GM12878 (cell line): ENCODE data around the gene DOK1. TPM values are rescaled to one million over a fixed set of nuclear protein-coding genes. Genes with fewer than 3 reads are reported as not detected.

Source experiments
- BCL11A ChIP-seq: IDR thresholded peaks from 2 replicates; pipeline ENCODE4 v1.6.1; 2011; ENCODE audit warnings: low read depth, low read length
- CHD2 ChIP-seq: IDR thresholded peaks from 2 replicates; pipeline ENCODE4 v1.6.1; 2011; ENCODE audit warnings: low read depth, low read length, improper control_type of control experiment, borderline replicate concordance
- HDGF ChIP-seq: fragments of 450-650 bp; IDR thresholded peaks from 2 replicates; pipeline ENCODE4 v1.6.1; 2016; ENCODE audit warnings: antibody characterized with exemption
- IRF4 ChIP-seq: IDR thresholded peaks from 2 replicates; pipeline ENCODE4 v1.6.1; 2011; ENCODE audit warnings: low read depth, low read length
- KLF5 ChIP-seq: fragments of 450-650 bp; IDR thresholded peaks from 2 replicates; pipeline ENCODE4 v1.6.1; 2014; ENCODE audit warnings: mild to moderate bottlenecking; ENCODE audit not compliant: partially characterized antibody
- MYB ChIP-seq: fragments of 150-350 bp; IDR thresholded peaks from 2 replicates; pipeline ENCODE4 v1.6.1; 2014; ENCODE audit warnings: mild to moderate bottlenecking, low read depth, low read length, borderline replicate concordance
- NFIC ChIP-seq: IDR thresholded peaks from 2 replicates; pipeline ENCODE4 v1.6.1; 2012; ENCODE audit warnings: low read depth, mild to moderate bottlenecking, inconsistent platforms, low read length, moderate library complexity
- NRF1 ChIP-seq: conservative IDR thresholded peaks from 2 replicates; pipeline ENCODE4 v1.6.1; 2011; ENCODE audit warnings: mild to moderate bottlenecking, low read depth, low read length, improper control_type of control experiment
- PAX5 ChIP-seq: IDR thresholded peaks from 2 replicates; pipeline ENCODE4 v1.6.1; 2011; ENCODE audit warnings: low read depth, low read length, borderline replicate concordance
- RB1 ChIP-seq: fragments of 450-650 bp; formaldehyde crosslinking; IDR thresholded peaks from 2 replicates; pipeline ENCODE4 v1.6.1; 2017; ENCODE audit warnings: mild to moderate bottlenecking, borderline replicate concordance
- RFX5 ChIP-seq: IDR thresholded peaks from 2 replicates; pipeline ENCODE4 v1.6.1; 2011; ENCODE audit warnings: low read depth, low read length, improper control_type of control experiment
- ZNF217 ChIP-seq: fragments of 450-650 bp; IDR thresholded peaks from 2 replicates; pipeline ENCODE4 v1.6.1; 2017; ENCODE audit warnings: antibody characterized with exemption, mild to moderate bottlenecking
- polyA plus RNA-seq, 11 experiments: library from polyadenylated mRNA; depleted of rRNA in 4 of 11; unstranded in 6 of 11; stranded (reverse) in 5 of 11; fragments of >200 nt; fragmentation: Nextera tagmentation in 4 of 11; fragmentation: Illumina TruSeq in 1 of 11; extraction: Ambion mirVana in 4 of 11; extraction: Trizol in 1 of 11; gene quantifications; 1 replicate in 1 of 11; 2 replicates in 10 of 11; pipeline versions ENCODE4 v1.2.1 to v1.2.3, GENCODE V29; 2011 to 2016; ENCODE audit warnings: inconsistent platforms in 2 of 11, missing spikeins in 2 of 11, low read depth in 1 of 11
- total RNA-seq, 4 experiments: library from RNA; depleted of rRNA in 3 of 4; stranded (reverse); fragments of >200 nt in 3 of 4; fragmentation: Illumina TruSeq in 1 of 4; extraction: Trizol in 1 of 4; gene quantifications; 2 replicates each; pipeline versions ENCODE4 v1.2.1 to v1.2.3, GENCODE V29; 2013 to 2021
- TF ChIP-seq, protein P1 (sequence below): fragments of 450-650 bp; IDR thresholded peaks from 2 replicates; pipeline ENCODE4 v1.6.1; 2017; ENCODE audit warnings: mild to moderate bottlenecking, moderate library complexity
- TF ChIP-seq, protein P2 (sequence below): IDR thresholded peaks from 2 replicates; pipeline ENCODE4 v1.6.1; 2011; ENCODE audit warnings: borderline replicate concordance, low read depth, mild to moderate bottlenecking, moderate library complexity, mixed read lengths, low read length; ENCODE audit not compliant: insufficient read depth; ENCODE audit errors: extremely low read length
- TF ChIP-seq, protein P3 (sequence below): IDR thresholded peaks from 2 replicates; pipeline ENCODE4 v1.6.1; 2011; ENCODE audit warnings: mild to moderate bottlenecking, low read depth, low read length, moderate library complexity; ENCODE audit not compliant: insufficient replicate concordance
- TF ChIP-seq, protein P4 (sequence below): fragments of 450-650 bp; formaldehyde crosslinking; IDR thresholded peaks from 2 replicates; pipeline ENCODE4 v1.5.0; 2022; ENCODE audit warnings: mild to moderate bottlenecking, missing genetic modification characterization
- TF ChIP-seq, protein P5 (sequence below): fragments of 450-650 bp; IDR thresholded peaks from 2 replicates; pipeline ENCODE4 v1.6.1; 2018; ENCODE audit warnings: borderline replicate concordance, mild to moderate bottlenecking; ENCODE audit not compliant: partially characterized antibody

Gene DOK1
- total and polyA plus RNA-seq, 10 of the 15 experiments (the other 5 are each of a cell fraction or from before 2014, with no cell fraction given), result 1.4 to 104 (median 59.7) TPM

DNA sequence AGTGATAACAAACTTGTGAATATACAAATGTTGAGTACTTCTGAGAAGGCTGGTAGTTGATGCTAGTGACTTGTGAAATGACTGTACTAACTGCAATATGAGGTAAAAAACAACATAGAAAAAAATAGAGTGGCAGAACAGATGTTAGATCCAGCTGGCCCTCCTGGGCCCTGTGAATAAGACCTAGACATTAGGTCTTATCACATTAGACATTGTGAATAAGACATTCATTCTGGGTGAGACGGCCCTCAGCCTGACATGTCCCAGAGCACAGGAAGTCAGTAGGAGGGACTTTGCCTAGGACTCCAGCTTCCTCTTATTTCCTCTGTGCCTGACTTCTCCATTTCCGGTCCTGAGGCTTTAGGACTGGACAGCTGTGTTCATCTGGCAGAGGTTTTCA lies 22.9 kb downstream of the DOK1 start (continued):
- TF ChIP-seq, protein P1, sequence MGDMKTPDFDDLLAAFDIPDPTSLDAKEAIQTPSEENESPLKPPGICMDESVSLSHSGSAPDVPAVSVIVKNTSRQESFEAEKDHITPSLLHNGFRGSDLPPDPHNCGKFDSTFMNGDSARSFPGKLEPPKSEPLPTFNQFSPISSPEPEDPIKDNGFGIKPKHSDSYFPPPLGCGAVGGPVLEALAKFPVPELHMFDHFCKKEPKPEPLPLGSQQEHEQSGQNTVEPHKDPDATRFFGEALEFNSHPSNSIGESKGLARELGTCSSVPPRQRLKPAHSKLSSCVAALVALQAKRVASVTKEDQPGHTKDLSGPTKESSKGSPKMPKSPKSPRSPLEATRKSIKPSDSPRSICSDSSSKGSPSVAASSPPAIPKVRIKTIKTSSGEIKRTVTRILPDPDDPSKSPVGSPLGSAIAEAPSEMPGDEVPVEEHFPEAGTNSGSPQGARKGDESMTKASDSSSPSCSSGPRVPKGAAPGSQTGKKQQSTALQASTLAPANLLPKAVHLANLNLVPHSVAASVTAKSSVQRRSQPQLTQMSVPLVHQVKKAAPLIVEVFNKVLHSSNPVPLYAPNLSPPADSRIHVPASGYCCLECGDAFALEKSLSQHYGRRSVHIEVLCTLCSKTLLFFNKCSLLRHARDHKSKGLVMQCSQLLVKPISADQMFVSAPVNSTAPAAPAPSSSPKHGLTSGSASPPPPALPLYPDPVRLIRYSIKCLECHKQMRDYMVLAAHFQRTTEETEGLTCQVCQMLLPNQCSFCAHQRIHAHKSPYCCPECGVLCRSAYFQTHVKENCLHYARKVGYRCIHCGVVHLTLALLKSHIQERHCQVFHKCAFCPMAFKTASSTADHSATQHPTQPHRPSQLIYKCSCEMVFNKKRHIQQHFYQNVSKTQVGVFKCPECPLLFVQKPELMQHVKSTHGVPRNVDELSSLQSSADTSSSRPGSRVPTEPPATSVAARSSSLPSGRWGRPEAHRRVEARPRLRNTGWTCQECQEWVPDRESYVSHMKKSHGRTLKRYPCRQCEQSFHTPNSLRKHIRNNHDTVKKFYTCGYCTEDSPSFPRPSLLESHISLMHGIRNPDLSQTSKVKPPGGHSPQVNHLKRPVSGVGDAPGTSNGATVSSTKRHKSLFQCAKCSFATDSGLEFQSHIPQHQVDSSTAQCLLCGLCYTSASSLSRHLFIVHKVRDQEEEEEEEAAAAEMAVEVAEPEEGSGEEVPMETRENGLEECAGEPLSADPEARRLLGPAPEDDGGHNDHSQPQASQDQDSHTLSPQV, result no peak
- TF ChIP-seq RB1 (no peak), KLF5 (no peak), MYB (no peak), PAX5 (no peak), CHD2 (no peak), ZNF217 (no peak), NRF1 (no peak), BCL11A (no peak), NFIC (no peak), IRF4 (peak; percentile 61; the same call in 1 of the 2 replicates), RFX5 (no peak), HDGF (no peak)
- TF ChIP-seq, protein P2, sequence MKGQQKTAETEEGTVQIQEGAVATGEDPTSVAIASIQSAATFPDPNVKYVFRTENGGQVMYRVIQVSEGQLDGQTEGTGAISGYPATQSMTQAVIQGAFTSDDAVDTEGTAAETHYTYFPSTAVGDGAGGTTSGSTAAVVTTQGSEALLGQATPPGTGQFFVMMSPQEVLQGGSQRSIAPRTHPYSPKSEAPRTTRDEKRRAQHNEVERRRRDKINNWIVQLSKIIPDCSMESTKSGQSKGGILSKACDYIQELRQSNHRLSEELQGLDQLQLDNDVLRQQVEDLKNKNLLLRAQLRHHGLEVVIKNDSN, result no peak
- TF ChIP-seq, protein P3, sequence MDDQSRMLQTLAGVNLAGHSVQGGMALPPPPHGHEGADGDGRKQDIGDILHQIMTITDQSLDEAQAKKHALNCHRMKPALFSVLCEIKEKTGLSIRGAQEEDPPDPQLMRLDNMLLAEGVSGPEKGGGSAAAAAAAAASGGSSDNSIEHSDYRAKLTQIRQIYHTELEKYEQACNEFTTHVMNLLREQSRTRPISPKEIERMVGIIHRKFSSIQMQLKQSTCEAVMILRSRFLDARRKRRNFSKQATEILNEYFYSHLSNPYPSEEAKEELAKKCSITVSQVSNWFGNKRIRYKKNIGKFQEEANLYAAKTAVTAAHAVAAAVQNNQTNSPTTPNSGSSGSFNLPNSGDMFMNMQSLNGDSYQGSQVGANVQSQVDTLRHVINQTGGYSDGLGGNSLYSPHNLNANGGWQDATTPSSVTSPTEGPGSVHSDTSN, result no peak
- TF ChIP-seq, protein P4, sequence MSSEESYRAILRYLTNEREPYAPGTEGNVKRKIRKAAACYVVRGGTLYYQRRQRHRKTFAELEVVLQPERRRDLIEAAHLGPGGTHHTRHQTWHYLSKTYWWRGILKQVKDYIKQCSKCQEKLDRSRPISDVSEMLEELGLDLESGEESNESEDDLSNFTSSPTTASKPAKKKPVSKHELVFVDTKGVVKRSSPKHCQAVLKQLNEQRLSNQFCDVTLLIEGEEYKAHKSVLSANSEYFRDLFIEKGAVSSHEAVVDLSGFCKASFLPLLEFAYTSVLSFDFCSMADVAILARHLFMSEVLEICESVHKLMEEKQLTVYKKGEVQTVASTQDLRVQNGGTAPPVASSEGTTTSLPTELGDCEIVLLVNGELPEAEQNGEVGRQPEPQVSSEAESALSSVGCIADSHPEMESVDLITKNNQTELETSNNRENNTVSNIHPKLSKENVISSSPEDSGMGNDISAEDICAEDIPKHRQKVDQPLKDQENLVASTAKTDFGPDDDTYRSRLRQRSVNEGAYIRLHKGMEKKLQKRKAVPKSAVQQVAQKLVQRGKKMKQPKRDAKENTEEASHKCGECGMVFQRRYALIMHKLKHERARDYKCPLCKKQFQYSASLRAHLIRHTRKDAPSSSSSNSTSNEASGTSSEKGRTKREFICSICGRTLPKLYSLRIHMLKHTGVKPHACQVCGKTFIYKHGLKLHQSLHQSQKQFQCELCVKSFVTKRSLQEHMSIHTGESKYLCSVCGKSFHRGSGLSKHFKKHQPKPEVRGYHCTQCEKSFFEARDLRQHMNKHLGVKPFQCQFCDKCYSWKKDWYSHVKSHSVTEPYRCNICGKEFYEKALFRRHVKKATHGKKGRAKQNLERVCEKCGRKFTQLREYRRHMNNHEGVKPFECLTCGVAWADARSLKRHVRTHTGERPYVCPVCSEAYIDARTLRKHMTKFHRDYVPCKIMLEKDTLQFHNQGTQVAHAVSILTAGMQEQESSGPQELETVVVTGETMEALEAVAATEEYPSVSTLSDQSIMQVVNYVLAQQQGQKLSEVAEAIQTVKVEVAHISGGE (CRISPR knock-in tag), result no peak
- TF ChIP-seq, protein P5, sequence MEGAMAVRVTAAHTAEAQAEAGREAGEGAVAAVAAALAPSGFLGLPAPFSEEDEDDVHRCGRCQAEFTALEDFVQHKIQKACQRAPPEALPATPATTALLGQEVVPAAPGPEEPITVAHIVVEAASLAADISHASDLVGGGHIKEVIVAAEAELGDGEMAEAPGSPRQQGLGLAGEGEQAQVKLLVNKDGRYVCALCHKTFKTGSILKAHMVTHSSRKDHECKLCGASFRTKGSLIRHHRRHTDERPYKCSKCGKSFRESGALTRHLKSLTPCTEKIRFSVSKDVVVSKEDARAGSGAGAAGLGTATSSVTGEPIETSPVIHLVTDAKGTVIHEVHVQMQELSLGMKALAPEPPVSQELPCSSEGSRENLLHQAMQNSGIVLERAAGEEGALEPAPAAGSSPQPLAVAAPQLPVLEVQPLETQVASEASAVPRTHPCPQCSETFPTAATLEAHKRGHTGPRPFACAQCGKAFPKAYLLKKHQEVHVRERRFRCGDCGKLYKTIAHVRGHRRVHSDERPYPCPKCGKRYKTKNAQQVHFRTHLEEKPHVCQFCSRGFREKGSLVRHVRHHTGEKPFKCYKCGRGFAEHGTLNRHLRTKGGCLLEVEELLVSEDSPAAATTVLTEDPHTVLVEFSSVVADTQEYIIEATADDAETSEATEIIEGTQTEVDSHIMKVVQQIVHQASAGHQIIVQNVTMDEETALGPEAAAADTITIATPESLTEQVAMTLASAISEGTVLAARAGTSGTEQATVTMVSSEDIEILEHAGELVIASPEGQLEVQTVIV, result no peak
